GM18505 (cell line): ENCODE data around the gene C1RL.

Experiments
- ATAC-seq: cut with Tn5 transposase; IDR thresholded peaks from one replicate; pipeline ENCODE4 v1.9.1; 2021; ENCODE audit not compliant: unreplicated experiment
- POLR2A ChIP-seq: IDR thresholded peaks from 4 replicates; pipeline ENCODE4 v1.6.1; 2011; ENCODE audit warnings: borderline replicate concordance; ENCODE audit not compliant: insufficient read depth, insufficient read length; ENCODE audit errors: extremely low read depth

Gene C1RL

DNA sequence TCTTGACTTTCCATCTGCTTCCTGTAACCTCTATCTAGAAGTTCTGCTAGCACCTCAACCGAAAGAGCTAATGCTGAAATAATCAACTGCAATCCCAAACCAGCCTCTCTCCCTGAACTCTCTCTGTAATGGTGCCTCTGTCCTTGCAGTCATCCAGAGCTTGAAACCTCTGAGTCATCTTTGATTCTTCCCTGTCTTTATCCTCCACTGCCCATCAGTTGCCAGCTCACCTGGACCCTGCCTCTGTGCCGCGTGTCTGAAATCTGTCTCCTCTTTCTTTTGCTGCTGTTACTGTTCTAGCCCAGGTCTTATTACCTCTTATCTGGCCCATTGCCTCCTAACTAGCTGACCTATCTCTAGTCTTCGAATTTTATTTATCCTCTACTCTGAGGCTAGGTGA lies 36.7 kb upstream of the C1RL start:
- no peak for TF ChIP-seq POLR2A
- ATAC-seq = no peak

- no peak for ATAC-seq
These were observed 35.6 kb upstream of the C1RL start for GRCh38 chr12:7144414-7145120.

DNA sequence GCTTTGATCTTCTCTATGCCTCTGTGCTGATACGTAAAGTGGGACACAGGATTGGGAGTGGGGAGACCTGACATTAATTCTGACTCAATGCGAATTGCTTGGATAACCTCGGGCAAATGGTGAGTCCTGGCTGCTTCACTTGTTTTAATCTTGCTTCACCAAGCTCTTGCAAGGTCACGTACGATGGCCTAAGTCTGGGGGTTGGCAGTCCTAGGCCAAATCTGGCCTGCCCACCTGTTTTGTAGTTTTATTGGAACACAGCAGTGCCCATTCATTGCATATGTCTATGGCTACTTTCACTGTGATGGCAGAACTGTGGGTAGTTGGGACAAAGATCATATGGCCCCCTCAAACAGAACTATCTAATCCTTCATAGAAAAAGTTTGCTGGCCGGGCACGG lies 34.5 kb upstream of the C1RL start:
- TF ChIP-seq POLR2A = no peak
- no peak for ATAC-seq

More at GRCh38 chr12:7144414-7145120, 35.6 kb upstream of the C1RL start:
- TF ChIP-seq POLR2A = no peak

DNA sequence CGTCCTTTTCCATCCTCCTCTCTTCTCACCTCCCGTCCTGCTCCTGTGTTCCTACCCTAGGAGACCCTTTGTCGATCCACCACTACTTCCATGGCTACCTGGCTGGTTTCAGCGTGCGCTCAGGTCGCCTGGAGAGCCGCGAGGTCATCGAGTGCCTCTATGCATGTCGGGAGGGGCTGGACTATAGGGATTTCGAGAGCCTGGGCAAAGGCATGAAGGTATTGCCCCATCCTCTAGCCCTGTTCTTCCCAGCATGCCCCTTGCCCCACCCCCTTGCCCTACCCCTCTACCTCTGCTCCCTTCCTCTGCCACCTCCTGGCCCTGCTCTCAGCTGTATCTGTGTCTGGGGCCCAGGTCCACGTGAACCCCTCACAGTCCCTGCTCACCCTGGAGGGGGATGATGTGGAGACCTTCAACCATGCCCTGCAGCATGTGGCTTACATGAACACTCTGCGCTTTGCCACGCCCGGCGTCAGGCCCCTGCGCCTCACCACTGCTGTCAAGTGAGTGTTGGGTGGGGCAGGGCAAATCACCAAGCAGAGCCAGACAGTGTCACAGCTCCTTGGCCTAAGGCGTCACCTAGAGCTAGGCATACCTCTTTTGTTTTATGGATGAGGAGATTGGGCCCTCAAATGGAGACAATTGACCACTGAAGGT lies 33.9 kb upstream of the C1RL start:
- no peak for TF ChIP-seq POLR2A
- ATAC-seq = no peak

DNA sequence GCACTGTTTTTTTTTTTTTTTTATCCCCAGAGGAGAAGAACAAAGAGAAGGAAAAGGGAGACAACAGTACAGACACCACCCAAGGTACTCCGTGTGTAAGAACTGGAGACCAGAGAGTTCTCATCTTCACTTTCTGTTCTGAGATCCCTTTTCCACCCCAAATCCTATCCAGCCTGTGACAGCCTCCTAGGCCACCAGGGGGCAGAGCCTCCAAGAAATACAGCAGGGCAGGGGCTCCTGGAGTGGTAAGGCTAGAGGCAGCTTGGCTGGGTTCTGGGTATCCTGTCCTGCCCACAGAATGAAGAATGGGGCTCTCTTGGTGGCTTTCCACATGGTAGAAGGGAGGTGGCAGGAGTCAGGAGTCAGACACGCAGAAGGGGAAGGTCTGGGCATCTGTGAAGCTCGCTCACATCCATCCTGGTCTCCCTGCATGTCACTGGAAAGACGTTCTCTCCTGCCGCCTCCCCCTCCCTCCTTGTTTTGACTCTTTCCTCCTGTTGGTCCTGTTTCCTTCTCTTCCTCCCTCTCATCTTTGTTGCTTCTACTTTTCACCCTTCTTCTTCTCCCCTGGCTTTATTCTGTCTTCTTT lies 33.1 kb upstream of the C1RL start:
- no peak for TF ChIP-seq POLR2A
- no peak for ATAC-seq

DNA sequence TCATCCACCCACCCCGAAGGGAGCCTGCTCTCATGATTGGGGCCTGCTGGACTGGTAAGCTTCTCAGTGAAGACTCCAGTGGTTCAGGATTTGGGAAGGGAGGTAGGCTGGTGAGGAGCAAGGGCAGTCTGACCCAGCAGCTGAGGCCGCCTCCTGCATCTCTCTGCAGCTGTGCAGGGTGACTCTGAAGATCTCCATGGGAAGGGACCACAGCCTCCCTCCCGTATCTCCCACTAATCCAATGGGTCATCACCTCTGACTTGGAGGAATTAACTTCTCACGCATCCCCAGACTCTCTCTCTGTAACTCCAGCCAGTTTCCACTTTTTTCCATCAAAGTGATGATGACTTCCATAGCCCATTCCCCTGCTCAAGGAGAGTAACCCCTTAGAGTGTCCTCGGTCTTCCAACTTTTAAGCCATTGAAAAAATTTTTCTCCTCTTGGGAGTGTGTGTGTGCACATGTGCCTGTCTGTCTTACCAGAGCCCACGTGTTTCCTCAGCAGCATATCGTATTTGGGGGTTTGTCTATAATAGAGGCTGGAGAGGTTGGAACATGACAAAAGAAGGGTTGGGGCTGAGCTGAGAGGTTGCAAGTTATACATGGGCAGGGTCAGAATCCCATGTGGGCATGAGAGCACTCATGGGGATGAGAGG lies 32.5 kb upstream of the C1RL start:
- TF ChIP-seq POLR2A = no peak
- no peak for ATAC-seq

DNA sequence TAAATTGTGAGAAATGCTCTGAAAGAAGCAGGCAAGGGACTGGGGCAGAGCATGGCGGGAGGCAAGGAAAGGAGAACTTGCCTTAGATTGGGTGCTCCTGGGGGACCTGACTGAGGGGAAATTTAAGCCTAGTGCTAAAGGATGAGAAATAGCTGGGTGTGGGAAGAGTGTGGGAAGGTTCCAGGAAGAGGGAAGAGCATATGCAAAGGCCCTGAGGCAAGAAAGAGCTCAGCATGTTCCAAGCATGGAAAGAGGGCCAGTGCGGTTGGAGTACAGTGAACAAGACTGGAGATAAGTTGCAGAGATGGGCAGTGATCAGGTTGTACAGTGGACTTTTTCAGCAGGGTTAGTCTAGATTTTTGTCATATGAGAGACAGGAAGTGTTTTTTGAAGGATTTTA lies 30.2 kb upstream of the C1RL start:
- ATAC-seq = no peak
- TF ChIP-seq POLR2A = no peak

DNA sequence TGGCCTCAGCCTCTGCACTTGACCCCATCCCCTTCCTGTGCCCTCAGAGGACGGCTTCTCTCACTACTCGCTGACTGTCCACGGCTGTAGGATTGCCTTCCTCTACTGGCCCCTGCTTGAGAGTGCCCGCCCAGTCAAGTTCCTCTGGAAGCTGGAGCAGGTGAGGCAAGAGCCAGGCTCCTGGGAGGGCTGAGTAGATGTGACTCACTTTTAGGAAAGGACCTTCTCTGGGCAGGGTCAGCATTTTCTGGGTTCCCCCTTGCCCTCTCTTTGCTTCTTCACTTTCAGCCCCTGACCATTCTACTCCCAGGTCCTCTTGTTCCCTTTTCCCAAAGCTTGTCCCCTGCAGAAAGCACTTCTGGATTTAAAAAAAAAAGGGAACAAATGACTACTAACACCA lies 28.9 kb upstream of the C1RL start:
- TF ChIP-seq POLR2A = no peak
- ATAC-seq = no peak

- no peak for ATAC-seq
- no peak for TF ChIP-seq POLR2A
These were observed 27.7 kb upstream of the C1RL start for GRCh38 chr12:7136676-7137075.

GRCh38 chr12:7136071-7136470 lies 27.1 kb upstream of the C1RL start:
- ATAC-seq = no peak
- no peak for TF ChIP-seq POLR2A

GRCh38 chr12:7134396-7135166 lies 25.6 kb upstream of the C1RL start:
- ATAC-seq = no peak
- TF ChIP-seq POLR2A = no peak

DNA sequence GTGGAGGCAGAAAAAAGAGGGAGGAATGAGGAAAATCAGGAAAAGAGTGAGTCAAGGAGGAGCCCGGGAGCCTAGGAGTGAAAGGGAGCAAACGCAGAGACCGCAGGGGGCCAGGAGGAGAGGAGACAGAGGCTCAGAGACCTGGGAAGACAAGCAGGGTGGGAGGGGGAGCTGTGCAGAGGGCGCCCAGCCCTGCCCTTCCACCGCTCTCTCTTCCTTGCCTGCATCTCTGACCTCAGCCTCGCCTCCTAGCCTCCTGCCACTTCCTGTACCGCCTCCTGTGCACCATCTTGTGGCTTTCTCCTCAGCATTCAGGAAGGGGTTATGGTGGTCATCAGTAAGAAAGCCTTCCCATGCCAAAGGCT lies 22.5 kb upstream of the C1RL start:
- ATAC-seq = no peak
- TF ChIP-seq POLR2A = no peak

GRCh38 chr12:7130701-7131501 lies 21.9 kb upstream of the C1RL start:
- no peak for ATAC-seq

More at GRCh38 chr12:7130701-7131501, 21.9 kb upstream of the C1RL start:
- no peak for TF ChIP-seq POLR2A
